Breast epithelium (tissue), 3 donors: ENCODE measurements around the gene FBXL15.

Source experiments
- CTCF ChIP-seq, 3 donors: fragments of 450-650 bp; IDR thresholded peaks; one replicate each; pipeline ENCODE4 v1.5.1; 2016 to 2017; ENCODE audit warnings: antibody characterized with exemption in 3 of 3, mild to moderate bottlenecking in 3 of 3, moderate library complexity in 3 of 3
- POLR2A ChIP-seq: fragments of 450-650 bp; IDR thresholded peaks from one replicate; pipeline ENCODE4 v1.6.1; 2016; ENCODE audit warnings: antibody characterized with exemption, mild to moderate bottlenecking, moderate library complexity
- POLR2AphosphoS5 ChIP-seq, 3 donors: sonication (generic); formaldehyde crosslinking; IDR thresholded peaks; one replicate each; pipeline ENCODE4 v1.6.1; 2017; ENCODE audit warnings: antibody characterized with exemption in 3 of 3

GRCh38 chr10:102405632-102406031, 15.0 kb upstream of the FBXL15 start:
- TF ChIP-seq CTCF (IDR thresholded peaks at IDR 0.05): no peak
- TF ChIP-seq POLR2A: no peak
- no peak for TF ChIP-seq POLR2AphosphoS5 (IDR thresholded peaks at IDR 0.05)
